ENCODE results near the gene CADM4. TPM values are rescaled to one million over a fixed set of nuclear protein-coding genes. Genes with fewer than 3 reads are reported as not detected.

CADM4 gene
- total RNA-seq, 4 donors from 2014 or later, result 19.8 to 52.5 (median 31.6) TPM

DNA sequence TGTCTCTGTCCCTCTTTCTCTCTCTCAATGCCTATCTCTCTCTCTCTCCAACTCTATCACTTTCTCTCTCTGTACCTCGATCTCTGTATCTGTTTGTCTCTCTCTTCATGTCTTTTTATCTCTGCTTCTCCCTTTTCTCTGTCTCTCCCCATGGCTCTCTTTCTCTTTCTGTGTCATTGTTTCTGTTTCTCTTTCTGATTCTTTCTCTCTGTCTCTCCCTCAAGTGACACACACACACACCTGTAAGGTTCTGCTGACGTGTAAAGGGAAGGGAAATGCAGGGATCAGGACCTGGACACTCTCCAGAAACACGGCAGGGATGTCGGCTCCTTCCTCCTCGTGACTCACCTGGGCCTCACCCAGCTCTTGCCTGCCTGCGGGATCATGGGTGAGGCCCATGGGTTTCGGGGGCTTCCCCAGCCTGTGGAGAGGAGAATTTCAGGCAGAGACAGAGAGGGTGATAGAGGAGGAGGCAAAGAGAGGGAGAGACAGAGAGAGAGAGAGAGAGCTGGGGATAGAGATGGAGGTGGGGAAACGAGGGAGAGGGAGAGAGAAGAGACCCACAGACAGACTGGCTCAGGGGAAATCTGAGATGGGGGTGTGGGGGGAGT is 35.7 kb upstream of the CADM4 start:
- Histone ChIP-seq H3K4me1 (peaks cover 0 to 13% (median 2%) of the 10 kb centered on the region in 3 donors), H3K36me3 (no peaks in the 10 kb centered on the region), H3K27ac (no peak overlapping the region), H3K4me3 (no peak overlapping the region), H3K9me3 (no peaks in the 10 kb centered on the region), H3K27me3 (no peaks in the 10 kb centered on the region)
- TF ChIP-seq POLR2A (IDR thresholded peaks at IDR 0.05) (no peak), POLR2AphosphoS5 (IDR thresholded peaks at IDR 0.05) (no peak), EP300 (IDR thresholded peaks at IDR 0.05) (no peak)
- WGBS, 2 donors (ENCODE audit: low coverage in 1 of 2), result 23 to 34% methylated on average over 2 to 4 of the region's 8 CpGs
- ATAC-seq, result no peak

DNA sequence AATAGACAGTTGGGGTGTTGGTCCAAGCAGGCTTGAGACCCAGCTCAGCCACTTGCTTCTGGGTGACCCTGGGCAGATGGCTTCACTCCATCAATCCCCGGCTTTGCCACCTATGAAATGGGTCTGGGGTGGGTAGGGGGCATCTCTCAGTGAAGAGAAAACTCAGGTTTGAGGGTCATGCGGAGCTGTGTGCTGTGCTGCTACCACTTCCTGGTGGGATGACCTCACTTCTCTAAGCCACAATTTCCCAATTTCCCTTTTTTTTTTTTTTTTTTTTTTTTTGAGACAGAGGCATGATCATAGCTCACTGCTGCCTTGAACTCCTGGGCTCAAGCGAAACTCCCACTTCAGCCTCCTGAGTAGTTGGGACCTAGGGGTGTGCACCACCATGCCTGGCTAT is 34.9 kb upstream of the CADM4 start:
- no peak for ATAC-seq
- peaks cover 0 to 20% (median 4%) of the 10 kb centered on the region in 3 donors for H3K4me1 ChIP-seq
- 60 to 82% methylated on average over 1 to 3 of the region's 3 CpGs for WGBS, 2 donors (ENCODE audit: low coverage in 1 of 2)
- H3K27me3 ChIP-seq, result no peaks in the 10 kb centered on the region
- peak overlapping the region in 1 of 4 donors; percentile 6 for H3K27ac ChIP-seq
- H3K9me3 ChIP-seq, result no peaks in the 10 kb centered on the region
- no peaks in the 10 kb centered on the region for H3K36me3 ChIP-seq
- no peak for TF ChIP-seq POLR2AphosphoS5 (IDR thresholded peaks at IDR 0.05)
- TF ChIP-seq, protein P1, sequence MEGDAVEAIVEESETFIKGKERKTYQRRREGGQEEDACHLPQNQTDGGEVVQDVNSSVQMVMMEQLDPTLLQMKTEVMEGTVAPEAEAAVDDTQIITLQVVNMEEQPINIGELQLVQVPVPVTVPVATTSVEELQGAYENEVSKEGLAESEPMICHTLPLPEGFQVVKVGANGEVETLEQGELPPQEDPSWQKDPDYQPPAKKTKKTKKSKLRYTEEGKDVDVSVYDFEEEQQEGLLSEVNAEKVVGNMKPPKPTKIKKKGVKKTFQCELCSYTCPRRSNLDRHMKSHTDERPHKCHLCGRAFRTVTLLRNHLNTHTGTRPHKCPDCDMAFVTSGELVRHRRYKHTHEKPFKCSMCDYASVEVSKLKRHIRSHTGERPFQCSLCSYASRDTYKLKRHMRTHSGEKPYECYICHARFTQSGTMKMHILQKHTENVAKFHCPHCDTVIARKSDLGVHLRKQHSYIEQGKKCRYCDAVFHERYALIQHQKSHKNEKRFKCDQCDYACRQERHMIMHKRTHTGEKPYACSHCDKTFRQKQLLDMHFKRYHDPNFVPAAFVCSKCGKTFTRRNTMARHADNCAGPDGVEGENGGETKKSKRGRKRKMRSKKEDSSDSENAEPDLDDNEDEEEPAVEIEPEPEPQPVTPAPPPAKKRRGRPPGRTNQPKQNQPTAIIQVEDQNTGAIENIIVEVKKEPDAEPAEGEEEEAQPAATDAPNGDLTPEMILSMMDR (IDR thresholded peaks at IDR 0.05), result no peak
- TF ChIP-seq EP300 (IDR thresholded peaks at IDR 0.05), result no peak
- no peak for TF ChIP-seq POLR2A (IDR thresholded peaks at IDR 0.05)
- H3K4me3 ChIP-seq, result no peak overlapping the region

DNA sequence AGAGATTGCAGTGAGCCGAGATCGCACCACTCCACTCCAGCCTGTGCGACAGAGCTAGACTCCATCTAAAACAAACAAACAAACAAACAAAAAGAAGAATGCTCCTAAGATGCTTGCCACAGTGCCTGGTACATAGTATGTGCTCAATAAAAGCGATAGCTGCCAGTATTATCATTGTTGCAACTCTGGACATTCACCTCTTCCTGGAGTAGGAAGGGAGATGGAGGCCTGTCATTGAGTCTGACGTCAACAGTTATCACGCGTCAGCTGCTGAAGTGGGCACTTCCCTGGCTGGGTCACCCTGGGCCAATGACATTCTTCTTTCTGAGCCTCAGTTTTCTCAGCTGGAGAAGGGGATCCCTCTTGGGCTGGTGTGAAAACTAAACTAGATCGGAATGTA is 34.5 kb upstream of the CADM4 start:
- Histone ChIP-seq H3K27me3 (no peaks in the 10 kb centered on the region), H3K4me1 (peaks cover 0 to 24% (median 4%) of the 10 kb centered on the region in 3 donors), H3K9me3 (no peaks in the 10 kb centered on the region), H3K36me3 (no peaks in the 10 kb centered on the region), H3K4me3 (no peak overlapping the region), H3K27ac (peak overlapping the region in 1 of 4 donors; percentile 6)
- TF ChIP-seq EP300 (IDR thresholded peaks at IDR 0.05) (no peak), POLR2A (IDR thresholded peaks at IDR 0.05) (no peak)
- no peak for ATAC-seq
- WGBS, 2 donors (ENCODE audit: low coverage in 1 of 2), result 74 to 92% methylated on average over 5 to 6 of the region's 8 CpGs

DNA sequence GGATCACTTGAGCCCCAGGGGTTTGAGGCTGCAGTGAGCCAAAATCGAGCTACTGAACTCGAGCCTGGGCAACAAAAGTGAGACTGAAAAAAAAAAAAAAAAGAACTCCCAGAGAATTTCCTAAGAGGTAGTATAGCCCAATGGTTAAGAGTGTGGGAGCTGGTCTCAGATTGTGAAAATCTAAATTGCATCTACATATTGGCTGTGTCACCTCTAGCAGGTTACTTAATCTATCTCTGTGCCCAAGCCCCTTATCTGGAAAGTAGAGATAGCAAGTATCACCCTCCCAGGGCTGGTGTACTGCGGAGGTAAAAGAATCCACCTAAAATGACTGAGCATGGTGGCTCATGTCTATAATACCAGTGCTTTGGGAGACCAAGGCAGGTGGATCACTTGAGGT is 34.0 kb upstream of the CADM4 start:
- Histone ChIP-seq H3K4me3 (no peak overlapping the region), H3K9me3 (no peaks in the 10 kb centered on the region), H3K27ac (no peak overlapping the region), H3K36me3 (no peaks in the 10 kb centered on the region), H3K27me3 (no peaks in the 10 kb centered on the region), H3K4me1 (peaks cover 0 to 24% (median 4%) of the 10 kb centered on the region in 3 donors)
- no peak for ATAC-seq
- 83% methylated on average over 3 of the region's 3 CpGs; no CpG with 5 or more reads in 1 of the 2 donors for WGBS, 2 donors (ENCODE audit: low coverage in 1 of 2)
- no peak for TF ChIP-seq POLR2AphosphoS5 (IDR thresholded peaks at IDR 0.05)
- no peak for TF ChIP-seq POLR2A (IDR thresholded peaks at IDR 0.05)
- no peak for TF ChIP-seq EP300 (IDR thresholded peaks at IDR 0.05)
- TF ChIP-seq, protein P1 (IDR thresholded peaks at IDR 0.05), result no peak

DNA sequence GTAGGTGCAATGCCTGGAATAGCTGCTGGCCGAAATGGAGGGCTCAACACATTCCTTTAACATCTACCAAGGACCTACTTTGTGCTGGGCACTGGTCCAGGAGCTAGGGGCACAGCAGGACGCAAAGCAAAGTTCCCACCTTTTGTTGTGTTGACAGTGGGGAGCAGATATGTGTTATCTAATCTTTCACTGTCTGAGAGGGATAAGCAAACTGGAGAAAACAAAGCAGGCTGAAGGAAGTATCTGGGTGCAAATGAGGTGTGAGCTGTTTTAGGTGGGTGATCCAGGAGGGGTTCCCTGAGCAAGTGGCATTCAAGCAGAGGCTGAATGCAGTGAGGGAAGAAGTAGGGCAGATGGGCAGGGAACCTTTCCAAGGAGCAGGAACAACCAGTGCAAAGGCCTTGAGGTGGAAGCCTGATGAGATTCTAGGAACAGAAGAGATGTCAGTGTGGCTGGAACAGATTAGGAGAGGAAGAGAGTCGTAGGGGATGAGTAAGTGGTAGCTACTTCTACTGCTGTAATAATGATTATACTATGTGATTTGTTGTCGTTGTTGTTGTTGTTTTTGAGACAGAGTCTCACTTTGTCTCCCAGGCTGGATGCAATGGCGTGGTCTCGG is 32.5 kb upstream of the CADM4 start:
- Histone ChIP-seq H3K27me3 (no peaks in the 10 kb centered on the region), H3K27ac (no peak overlapping the region), H3K9me3 (no peaks in the 10 kb centered on the region), H3K4me3 (no peak overlapping the region), H3K36me3 (no peaks in the 10 kb centered on the region), H3K4me1 (peaks cover 0 to 30% (median 11%) of the 10 kb centered on the region in 3 donors)
- TF ChIP-seq EP300 (IDR thresholded peaks at IDR 0.05) (no peak), POLR2A (IDR thresholded peaks at IDR 0.05) (no peak), POLR2AphosphoS5 (IDR thresholded peaks at IDR 0.05) (no peak)
- TF ChIP-seq, protein P1 (IDR thresholded peaks at IDR 0.05), result no peak
- no peak for ATAC-seq
- 43 to 56% methylated on average over 2 to 3 of the region's 6 CpGs for WGBS, 2 donors (ENCODE audit: low coverage in 1 of 2)
